ENCODE measurements around the gene MYL4. TPM values are rescaled to one million over a fixed set of nuclear protein-coding genes. Genes with fewer than 3 reads are reported as not detected.

Gene MYL4
- polyA plus RNA-seq, 1 of the 3 experiments (the other 2 are of a cell fraction) = not detected

GRCh38 chr17:47188876-47189731 lies 20.0 kb upstream of the MYL4 start, which contains the start of gene CDC27:
TSS of gene CDC27 (minus strand) at chr17:47189295. CDS start at chr17:47189172, 123 bp downstream.
- H3K9me2 ChIP-seq = no peaks in the 10 kb centered on the region
- H3K27ac ChIP-seq (ENCODE audit: low read depth in 2 of 2, low read length in 1 of 2) = peak within 1 kb of the TSS; percentile 93 to 96
- H3K36me3 ChIP-seq (replicated peaks in 1 of 2; ENCODE audit: control insufficient read depth in 1 of 2, insufficient read depth in 2 of 2, low read length in 1 of 2) = peaks cover 10 to 13% of the 10 kb centered on the region in 2 experiments
- peaks cover 50% of the 10 kb centered on the region for H3K79me2 ChIP-seq (ENCODE audit: insufficient read depth)
- peaks cover 0 to 32% of the 10 kb centered on the region in 2 experiments; a peak in 3 of 4 replicates for H3K4me1 ChIP-seq (ENCODE audit: control insufficient read depth in 1 of 2, insufficient read depth in 2 of 2, low read depth in 1 of 2, low read length in 1 of 2)
- WGBS (ENCODE audit: low lambda C conversion rate) = under 1% methylated on average over 62 of the region's 64 CpGs
- H3K4me3 ChIP-seq (ENCODE audit: low read depth in 2 of 2, low read length in 1 of 2) = peak within 1 kb of the TSS; percentile 90 to 93
- peaks cover 10% of the 10 kb centered on the region for H3F3A ChIP-seq (replicated peaks; ENCODE audit: insufficient read depth)
- no peaks in the 10 kb centered on the region for H3K9me3 ChIP-seq
- H2AFZ ChIP-seq (ENCODE audit: low read depth) = peak within 1 kb of the TSS; percentile 99
- POLR2A ChIA-PET = interaction anchor here (0.6 to 0.7 kb wide), 2 partner anchors 126 to 243 kb away, joined by 3 read pairs; no protein-coding TSS in a partner anchor
- no peaks in the 10 kb centered on the region for H3K27me3 ChIP-seq (ENCODE audit: insufficient read depth)
- CTCF ChIA-PET = interaction anchor here (0.9 to 1.4 kb wide), 3 partner anchors 18 to 127 kb away, joined by 3 to 6 read pairs (median 4); no protein-coding TSS in a partner anchor
- DNase-seq = peak; percentile 97
- peaks cover 40% of the 10 kb centered on the region for H4K20me1 ChIP-seq (ENCODE audit: insufficient read depth)
- H3K4me2 ChIP-seq = peak within 1 kb of the TSS; percentile 86
- H3K9ac ChIP-seq = peak within 1 kb of the TSS; percentile 98
- TF ChIP-seq FOXM1 (IDR thresholded peaks at IDR 0.05; ENCODE audit: low read depth) (peak; percentile 36; the same call in 1 of the 2 replicates), CHD2 (IDR thresholded peaks at IDR 0.05; ENCODE audit: low read length, partially characterized antibody) (peak; percentile 35), TCF12 (IDR thresholded peaks at IDR 0.05) (no peak), CTCF (IDR thresholded peaks at IDR 0.05) (0 out of 2 replicates have a peak, but pooled peaks have one; percentile 6), RAD21 (IDR thresholded peaks at IDR 0.05; ENCODE audit: low read length) (no peak), MXI1 (IDR thresholded peaks at IDR 0.05; ENCODE audit: low read depth, low read length) (peak; percentile 93), NFIC (IDR thresholded peaks at IDR 0.05; ENCODE audit: borderline replicate concordance) (no peak), ZBTB33 (IDR thresholded peaks at IDR 0.05; ENCODE audit: borderline replicate concordance, low read depth) (peak; percentile 63; the same call in 1 of the 2 replicates), POLR2AphosphoS5 (IDR thresholded peaks at IDR 0.05; ENCODE audit: low read depth, low read length) (peak; percentile 36; the same call in 1 of the 2 replicates), JUND (IDR thresholded peaks at IDR 0.05) (no peak), FOXJ3 (CRISPR knock-in tag; IDR thresholded peaks at IDR 0.05) (peak; percentile 42; the same call in 1 of the 2 replicates), FOSL2 (IDR thresholded peaks at IDR 0.05; ENCODE audit: borderline replicate concordance, low read depth) (no peak), MAX (IDR thresholded peaks at IDR 0.05; ENCODE audit: low read depth) (peak; percentile 74), NRF1 (IDR thresholded peaks at IDR 0.05; ENCODE audit: low read depth, low read length) (no peak), MEF2A (IDR thresholded peaks at IDR 0.05; ENCODE audit: borderline replicate concordance, low read depth) (no peak), GABPA (IDR thresholded peaks at IDR 0.05; ENCODE audit: low read depth) (no peak), SIN3A (IDR thresholded peaks at IDR 0.05; ENCODE audit: borderline replicate concordance, low read depth, low read length) (peak; percentile 87), RFX5 (IDR thresholded peaks at IDR 0.05; ENCODE audit: low read length) (peak; percentile 20; the same call in 1 of the 2 replicates), RCOR1 (IDR thresholded peaks at IDR 0.05; ENCODE audit: low read length) (no peak; the same call in 1 of the 2 replicates), EZH2phosphoT487 (IDR thresholded peaks at IDR 0.05; ENCODE audit: borderline replicate concordance, low read depth) (no peak), EP300 (IDR thresholded peaks at IDR 0.05; ENCODE audit: borderline replicate concordance in 1 of 2, low read depth in 1 of 2, low read length in 1 of 2) (no peak), PBX3 (IDR thresholded peaks at IDR 0.05) (no peak), REST (IDR thresholded peaks at IDR 0.05; ENCODE audit: low read depth, low read length) (no peak), RXRA (IDR thresholded peaks at IDR 0.05; ENCODE audit: borderline replicate concordance, low read depth) (no peak)
